Fibroblast of skin of left biceps (primary cell): ENCODE measurements around the gene CEBPG.

Experiments used
- DNase-seq, 2 experiments: peaks; one replicate each; pipeline ENCODE4 v3.0.0-alpha.2; 2013; ENCODE audit warnings: low read depth in 2 of 2

The CEBPG gene

DNA sequence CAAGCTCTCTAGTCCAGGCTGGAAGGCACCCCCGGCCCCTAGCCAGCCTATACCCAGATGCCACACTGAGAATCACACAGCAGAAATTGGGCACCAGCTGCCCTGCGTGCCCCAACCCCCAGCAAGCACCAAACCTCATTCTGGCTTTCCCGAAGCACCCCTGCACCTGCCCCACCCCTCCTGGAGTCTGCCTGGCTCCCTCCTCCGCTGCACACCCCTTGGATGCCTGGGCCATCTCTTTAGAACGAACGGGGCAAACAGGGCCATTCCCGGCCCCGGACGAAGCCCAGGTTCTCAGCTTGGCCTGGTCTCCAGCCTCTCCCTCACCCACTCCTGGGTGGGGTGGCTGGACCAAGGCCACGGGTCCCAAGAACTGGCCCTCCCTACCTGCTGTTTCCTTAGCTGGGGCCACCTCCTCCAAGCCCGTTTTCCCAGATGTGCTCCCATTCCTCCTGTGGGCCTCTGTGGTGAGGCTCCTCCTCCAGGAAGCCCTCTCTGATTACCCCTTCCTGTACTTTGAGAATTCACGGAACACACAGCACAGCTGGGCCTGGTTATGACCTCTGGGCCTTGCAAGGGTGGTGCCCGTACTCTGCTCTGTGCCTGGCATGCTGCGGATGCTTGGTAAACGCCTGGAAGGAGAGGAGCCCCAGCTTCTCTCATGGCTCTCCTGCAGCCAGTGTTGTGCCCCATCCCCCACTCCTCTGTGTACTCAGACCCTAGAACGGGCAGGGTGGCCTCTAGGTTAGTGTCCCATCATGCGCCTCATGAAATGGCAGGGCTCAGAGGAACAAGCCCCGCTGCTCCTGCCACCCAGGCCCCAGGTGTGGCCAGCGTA lies 21.4 kb downstream of the CEBPG start:
- no peak for DNase-seq

GRCh38 chr19:33395561-33396550 lies 22.3 kb downstream of the CEBPG start:
- DNase-seq: no peak

DNA sequence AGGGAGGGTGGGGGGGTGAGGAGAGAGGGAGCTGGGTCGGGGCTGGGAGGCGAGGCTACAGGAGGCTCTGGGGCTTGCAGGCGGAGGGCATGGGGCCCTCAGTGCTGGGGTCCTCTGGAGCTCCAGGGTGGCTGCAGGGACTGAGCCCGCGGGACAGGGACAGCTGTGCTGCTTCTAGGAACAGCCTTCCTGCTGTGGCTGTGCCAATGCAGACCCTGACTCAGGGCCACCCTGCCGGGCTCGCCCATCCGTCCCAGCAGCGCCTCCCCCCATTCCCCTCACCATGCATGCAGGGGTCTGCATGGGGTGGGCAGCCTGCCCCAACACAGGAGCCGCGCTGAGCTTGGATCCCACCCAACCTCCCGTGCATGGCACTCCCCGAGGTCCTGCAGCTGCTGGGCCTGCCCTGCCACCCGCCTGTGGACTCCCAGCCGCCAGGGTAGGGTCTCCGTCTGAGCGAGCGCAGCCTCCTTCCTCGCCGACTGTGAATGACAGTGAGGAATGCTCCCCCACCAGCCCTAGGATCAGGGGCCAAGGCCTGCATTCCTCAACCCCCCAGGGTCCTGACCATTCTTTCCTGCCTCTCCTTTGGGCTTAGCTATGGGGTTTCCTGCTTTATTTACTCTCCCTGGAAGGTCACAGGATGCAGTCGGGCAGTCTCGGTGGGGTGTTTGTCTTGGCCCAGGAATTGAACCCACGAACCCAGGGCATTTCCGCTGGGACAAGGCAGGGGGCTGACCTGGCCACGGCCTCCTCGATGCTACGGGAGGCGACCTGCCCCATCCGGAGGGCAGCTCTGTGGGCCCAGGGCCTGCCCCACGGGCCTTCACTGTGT lies 23.4 kb downstream of the CEBPG start:
- no peak for DNase-seq

- no peak for DNase-seq
These were observed 24.2 kb downstream of the CEBPG start for GRCh38 chr19:33397536-33398360.

GRCh38 chr19:33398361-33399060 lies 25.0 kb downstream of the CEBPG start:
- DNase-seq: no peak

- no peak for DNase-seq
These were observed 25.7 kb downstream of the CEBPG start for GRCh38 chr19:33399081-33399744.

- DNase-seq: no peak
These were observed 26.5 kb downstream of the CEBPG start for GRCh38 chr19:33399745-33400681.

- DNase-seq: no peak
These were observed 27.6 kb downstream of the CEBPG start for GRCh38 chr19:33400856-33401682.

- no peak for DNase-seq
These were observed 28.3 kb downstream of the CEBPG start for GRCh38 chr19:33401683-33402420.

DNA sequence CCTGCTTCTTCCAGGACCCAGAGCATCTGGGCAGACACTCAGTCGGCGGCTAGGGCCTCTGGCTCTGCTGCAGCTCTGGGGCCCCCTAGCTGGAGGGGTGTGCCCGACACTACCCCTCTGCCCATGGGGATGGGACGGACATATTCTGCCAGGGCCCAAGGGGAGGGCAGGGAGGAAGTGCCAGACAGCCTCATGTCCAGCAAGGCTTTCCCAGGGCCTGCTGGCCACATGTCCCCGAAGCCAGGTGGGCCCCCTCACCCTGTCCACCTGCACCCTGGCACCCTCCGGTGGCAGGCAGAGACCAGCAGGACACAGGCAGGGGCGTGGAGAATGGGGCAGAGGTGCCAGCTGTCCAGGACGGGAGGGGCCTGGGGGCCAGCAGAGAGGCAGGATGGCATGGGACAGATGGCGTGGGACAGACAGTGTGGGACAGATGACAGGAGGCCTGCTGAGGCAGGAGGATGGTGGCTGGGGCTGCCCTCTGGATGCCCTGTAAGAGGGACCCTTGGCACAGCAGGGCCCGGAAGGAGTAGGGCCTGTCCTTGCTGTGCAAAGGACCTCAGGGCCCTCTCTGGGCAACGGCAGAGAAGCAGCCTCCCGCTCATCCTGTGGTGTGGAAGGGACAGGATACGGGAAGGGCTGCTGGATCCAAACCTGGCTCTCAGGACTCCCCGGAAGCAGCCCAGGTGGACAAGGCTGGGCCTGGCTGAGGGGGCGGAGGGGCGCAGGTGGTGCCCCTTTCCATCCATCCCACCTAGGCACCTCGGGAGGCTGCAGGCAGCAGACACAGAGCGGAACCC lies 29.1 kb downstream of the CEBPG start:
- DNase-seq: no peak

DNA sequence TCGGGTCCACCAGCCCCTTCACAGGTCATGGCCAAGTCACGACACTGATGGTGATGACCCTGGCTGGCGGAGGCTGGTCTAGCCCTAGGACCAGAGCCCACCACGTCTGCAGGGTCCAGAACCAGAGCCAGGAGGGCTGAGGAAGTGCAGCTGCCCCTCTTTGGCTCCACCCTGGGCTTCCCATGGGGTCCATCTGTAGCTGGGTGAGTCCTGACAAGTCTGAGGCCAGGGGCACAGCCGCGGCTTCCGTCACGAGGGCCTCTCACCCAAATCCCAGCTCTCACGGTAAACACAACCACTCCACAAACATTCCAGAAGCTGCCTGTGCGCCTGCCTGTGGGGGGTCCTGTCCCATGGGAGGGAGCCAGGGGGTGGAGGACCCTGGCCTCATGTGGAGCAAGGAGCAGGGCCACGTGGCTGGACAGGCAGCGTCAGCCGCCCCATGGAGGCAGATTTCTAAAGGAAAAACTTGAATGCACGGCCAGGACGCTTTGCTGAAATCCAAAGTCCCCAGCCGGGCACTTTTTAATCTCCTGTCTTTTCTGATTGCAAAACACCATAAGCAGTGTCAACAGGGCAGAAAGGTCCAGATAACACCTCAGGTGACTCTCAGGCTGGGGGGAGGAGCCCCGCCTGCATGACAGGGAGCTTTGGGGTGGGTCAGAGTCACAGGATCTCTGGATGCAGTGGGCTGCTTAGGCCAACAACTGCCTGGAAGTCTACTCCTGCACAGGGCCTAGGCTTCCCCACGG lies 29.9 kb downstream of the CEBPG start:
- DNase-seq: no peak

GRCh38 chr19:33403973-33404304 lies 30.4 kb downstream of the CEBPG start:
- no peak for DNase-seq

- no peak for DNase-seq
These were observed 31.2 kb downstream of the CEBPG start for GRCh38 chr19:33404506-33405253.

DNA sequence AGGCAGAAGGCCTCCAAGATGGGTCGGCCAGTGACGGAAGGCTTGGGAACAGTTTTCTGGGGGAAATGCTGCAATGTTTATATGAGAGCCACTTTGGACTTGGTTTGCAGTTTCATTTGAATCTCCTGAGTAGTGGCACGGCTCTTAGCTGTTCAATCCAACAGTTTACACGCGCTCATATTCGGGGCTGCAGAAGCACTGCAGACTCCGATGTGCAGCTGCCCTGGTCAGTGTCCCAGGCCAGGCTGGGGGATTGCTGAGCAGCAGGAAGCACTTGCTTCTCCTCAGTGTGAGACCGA lies 31.7 kb downstream of the CEBPG start:
- no peak for DNase-seq
